H1 (cell line): ENCODE data around the gene MBOAT1.

ENCODE experiments used
- CBX8 ChIP-seq: fragments of 300-800, 300-1000 bp; sonication (generic); IDR thresholded peaks from 2 replicates; pipeline ENCODE4 v1.7.1; 2016; ENCODE audit warnings: low read depth, low read length, borderline replicate concordance
- CREB1 ChIP-seq: IDR thresholded peaks from 2 replicates; pipeline ENCODE4 v1.6.1; 2012; ENCODE audit warnings: inconsistent platforms
- HDAC6 ChIP-seq: IDR thresholded peaks from one replicate; pipeline ENCODE4 v1.7.1; 2012; ENCODE audit warnings: low read depth, mild to moderate bottlenecking, inconsistent platforms, low read length, moderate library complexity
- POLR2AphosphoS5 ChIP-seq: IDR thresholded peaks from 2 replicates; pipeline ENCODE4 v1.6.1; 2011; ENCODE audit warnings: low read depth, low read length
- TF ChIP-seq, protein P1 (sequence below), 3 experiments: IDR thresholded peaks; 1 replicate in 2 of 3; 2 replicates in 1 of 3; pipeline versions ENCODE4 v1.5.1 to v1.6.1; 2011; ENCODE audit warnings: low read length in 3 of 3, mild to moderate bottlenecking in 3 of 3, inconsistent platforms in 2 of 3, low read depth in 1 of 3, moderate library complexity in 1 of 3; ENCODE audit not compliant: insufficient read depth in 1 of 3; ENCODE audit errors: control extremely low read depth in 1 of 3
- TF ChIP-seq, protein P2 (sequence below): IDR thresholded peaks from 2 replicates; pipeline ENCODE4 v1.6.1; 2012; ENCODE audit warnings: inconsistent platforms

DNA sequence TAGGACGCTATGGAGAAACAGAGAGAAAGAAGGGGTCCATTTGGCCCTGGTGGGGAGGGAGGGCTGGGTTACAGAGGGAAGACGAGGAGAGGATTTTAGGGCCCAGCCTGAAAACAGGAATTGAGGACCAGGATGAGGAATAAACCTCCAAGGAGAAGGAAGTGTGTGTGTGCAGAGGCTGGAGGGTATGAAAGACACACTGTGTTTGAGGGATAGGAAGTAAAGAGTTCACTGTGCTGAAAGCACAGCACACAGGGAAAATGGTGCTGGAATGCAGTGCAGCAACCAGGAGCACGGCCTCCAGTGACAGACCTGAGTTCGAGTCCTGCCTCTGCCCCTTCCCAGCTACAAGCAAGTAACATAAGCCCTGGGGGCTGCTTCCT is 7.8 kb downstream of the MBOAT1 start:
- TF ChIP-seq HDAC6 (no peak), CREB1 (no peak), POLR2AphosphoS5 (no peak), CBX8 (no peak)
- TF ChIP-seq, protein P1, sequence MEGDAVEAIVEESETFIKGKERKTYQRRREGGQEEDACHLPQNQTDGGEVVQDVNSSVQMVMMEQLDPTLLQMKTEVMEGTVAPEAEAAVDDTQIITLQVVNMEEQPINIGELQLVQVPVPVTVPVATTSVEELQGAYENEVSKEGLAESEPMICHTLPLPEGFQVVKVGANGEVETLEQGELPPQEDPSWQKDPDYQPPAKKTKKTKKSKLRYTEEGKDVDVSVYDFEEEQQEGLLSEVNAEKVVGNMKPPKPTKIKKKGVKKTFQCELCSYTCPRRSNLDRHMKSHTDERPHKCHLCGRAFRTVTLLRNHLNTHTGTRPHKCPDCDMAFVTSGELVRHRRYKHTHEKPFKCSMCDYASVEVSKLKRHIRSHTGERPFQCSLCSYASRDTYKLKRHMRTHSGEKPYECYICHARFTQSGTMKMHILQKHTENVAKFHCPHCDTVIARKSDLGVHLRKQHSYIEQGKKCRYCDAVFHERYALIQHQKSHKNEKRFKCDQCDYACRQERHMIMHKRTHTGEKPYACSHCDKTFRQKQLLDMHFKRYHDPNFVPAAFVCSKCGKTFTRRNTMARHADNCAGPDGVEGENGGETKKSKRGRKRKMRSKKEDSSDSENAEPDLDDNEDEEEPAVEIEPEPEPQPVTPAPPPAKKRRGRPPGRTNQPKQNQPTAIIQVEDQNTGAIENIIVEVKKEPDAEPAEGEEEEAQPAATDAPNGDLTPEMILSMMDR (IDR thresholded peaks at IDR 0.05; ENCODE audit: control extremely low read depth in 1 of 3, insufficient read depth in 1 of 3, low read depth in 1 of 3, low read length in 3 of 3) = no peak
- TF ChIP-seq, protein P2, sequence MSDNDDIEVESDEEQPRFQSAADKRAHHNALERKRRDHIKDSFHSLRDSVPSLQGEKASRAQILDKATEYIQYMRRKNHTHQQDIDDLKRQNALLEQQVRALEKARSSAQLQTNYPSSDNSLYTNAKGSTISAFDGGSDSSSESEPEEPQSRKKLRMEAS = no peak
